ENCODE results near the gene ZNF598.

GRCh38 chr16:1991588-1991947, 18.1 kb downstream of the ZNF598 start:
- TF ChIP-seq CTCF (IDR thresholded peaks at IDR 0.05) (no peak), POLR2A (IDR thresholded peaks at IDR 0.05) (no peak)
